COLO668 (cell line): ENCODE data around the gene INHBE.
"Not testable (repeated sequence)": the region's sequence is repeated elsewhere in the genome, so short reads cannot be mapped to it uniquely, and the experiment has no call there.

Experiments used
- DNase-seq: peaks from one replicate; lab custom pipeline; 2025; ENCODE audit not compliant: unreplicated experiment; lab: John Stamatoyannopoulos, UW

INHBE gene

GRCh38 chr12:57454566-57455373 lies at the start of gene INHBE:
INHBE (plus strand) TSS chr12:57455307; CDS start chr12:57455537, 230 bp downstream.
- peak; percentile 68 for DNase-seq

- no peak for DNase-seq
Observed at GRCh38 chr12:57410534-57410933, 44.6 kb upstream of the INHBE start.

GRCh38 chr12:57414160-57414559 lies 40.9 kb upstream of the INHBE start:
- DNase-seq = not testable (repeated sequence)

GRCh38 chr12:57415088-57415487 lies 40.0 kb upstream of the INHBE start:
- DNase-seq = no peak

GRCh38 chr12:57416039-57416996 lies 38.8 kb upstream of the INHBE start:
- no peak for DNase-seq

GRCh38 chr12:57418255-57418654 lies 36.9 kb upstream of the INHBE start:
- no peak for DNase-seq

GRCh38 chr12:57419495-57419894 lies 35.6 kb upstream of the INHBE start:
- DNase-seq = no peak

GRCh38 chr12:57420482-57420881 lies 34.6 kb upstream of the INHBE start:
- DNase-seq = no peak

- not testable (repeated sequence) for DNase-seq
Observed at GRCh38 chr12:57426948-57427347, 28.2 kb upstream of the INHBE start.

GRCh38 chr12:57428965-57429364 lies 26.1 kb upstream of the INHBE start:
- DNase-seq = no peak

GRCh38 chr12:57429473-57430111 lies 25.5 kb upstream of the INHBE start:
- DNase-seq = no peak

GRCh38 chr12:57430112-57430930 lies 24.8 kb upstream of the INHBE start:
- peak; percentile 79 for DNase-seq

- peak; percentile 93 for DNase-seq
Observed at GRCh38 chr12:57430931-57431566, 24.1 kb upstream of the INHBE start, which contains the start of gene R3HDM2. R3HDM2 (minus strand) TSS chr12:57431043; CDS start chr12:57310428, 120,615 bp downstream.

GRCh38 chr12:57431654-57432188 lies 23.4 kb upstream of the INHBE start:
- DNase-seq = no peak

GRCh38 chr12:57433370-57433769 lies 21.7 kb upstream of the INHBE start:
- DNase-seq = no peak

- DNase-seq = no peak
Observed at GRCh38 chr12:57434517-57435223, 20.4 kb upstream of the INHBE start, which contains the start of gene INHBC. INHBC (plus strand) TSS chr12:57434784; CDS start chr12:57434887, 103 bp downstream.

GRCh38 chr12:57435293-57435692 lies 19.8 kb upstream of the INHBE start:
- no peak for DNase-seq

GRCh38 chr12:57438400-57438799 lies 16.7 kb upstream of the INHBE start:
- no peak for DNase-seq

GRCh38 chr12:57439762-57440266 lies 15.3 kb upstream of the INHBE start:
- no peak for DNase-seq
